Measurements from ENCODE around the gene CAPSL.

DNA sequence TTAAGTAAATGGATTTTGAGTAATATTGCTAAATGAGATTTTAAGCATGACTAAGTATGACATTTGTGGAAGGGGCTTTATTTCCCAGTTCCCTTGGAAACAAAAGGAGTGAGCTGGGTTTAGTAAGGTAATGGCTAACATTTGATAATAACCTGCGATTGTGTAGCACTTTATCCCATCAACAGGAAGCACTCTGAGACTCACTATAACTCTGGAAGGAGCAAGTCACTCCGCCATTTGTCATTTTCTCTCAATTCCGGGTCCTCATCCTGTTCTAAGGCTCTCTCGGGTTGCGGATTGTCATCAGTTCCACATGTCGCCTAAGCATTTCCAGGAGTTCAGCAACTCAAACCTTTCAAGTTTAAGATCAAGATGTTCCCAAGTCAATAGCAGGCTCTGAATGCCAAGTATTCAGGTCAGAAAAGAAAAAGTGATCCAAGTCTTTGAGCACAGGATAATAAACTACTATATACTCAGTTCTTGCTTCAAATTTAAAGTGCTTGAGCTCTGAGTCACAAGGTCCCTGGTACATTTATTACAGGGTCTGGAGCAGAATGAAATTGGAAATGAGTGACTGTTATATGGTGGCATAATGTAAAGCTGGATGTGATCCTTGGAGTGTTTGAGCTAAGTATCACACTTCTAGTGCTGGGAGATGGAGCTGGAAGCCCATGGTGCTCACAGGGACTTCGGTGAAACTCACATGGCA is 39.3 kb downstream of the CAPSL start:
- TF ChIP-seq CTCF (IDR thresholded peaks at IDR 0.05; ENCODE audit: low read depth, low read length) (no peak), EZH2phosphoT487 (IDR thresholded peaks at IDR 0.05; ENCODE audit: low read depth) (no peak)

Measured in OCI-LY3 (cell line).